ENCODE measurements around the gene SLC16A11. TPM values are rescaled to one million over a fixed set of nuclear protein-coding genes. Genes with fewer than 3 reads are reported as not detected.

SLC16A11 gene
- total RNA-seq, 2 experiments from 2014 or later, result 1.2 to 1.7 TPM

DNA sequence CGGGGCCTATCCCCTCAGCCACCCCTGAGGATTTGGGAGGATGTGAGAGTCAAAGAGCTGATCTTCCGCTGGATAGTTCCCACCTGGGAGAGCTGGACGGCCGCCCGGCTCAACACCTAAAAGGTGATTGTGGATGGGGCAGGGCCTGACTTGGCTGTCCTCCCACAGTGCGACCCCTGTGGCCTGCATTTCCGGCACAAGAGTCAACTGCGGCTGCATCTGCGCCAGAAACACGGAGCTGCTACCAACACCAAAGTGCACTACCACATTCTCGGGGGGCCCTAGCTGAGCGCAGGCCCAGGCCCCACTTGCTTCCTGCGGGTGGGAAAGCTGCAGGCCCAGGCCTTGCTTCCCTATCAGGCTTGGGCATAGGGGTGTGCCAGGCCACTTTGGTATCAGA, 16.6 kb downstream of the SLC16A11 start:
- H3K9me3 Mint-ChIP-seq, result no peaks in the 10 kb centered on the region
- DNase-seq (no peak), ATAC-seq (ENCODE audit: low read depth) (no peak)
- no peak overlapping the region for H3K27ac Mint-ChIP-seq
- POLR2A ChIA-PET, result interaction anchor here (1.0 to 1.5 kb wide), 2 partner anchors 8 to 11 kb away, joined by 4 to 8 read pairs; partner anchors contain the start of gene SLC16A13
- H3K4me3 Mint-ChIP-seq, result no peak overlapping the region
- no peaks in the 10 kb centered on the region for H3K27me3 Mint-ChIP-seq
- H3K4me1 Mint-ChIP-seq, result peaks cover 39% of the 10 kb centered on the region
- H3K36me3 Mint-ChIP-seq, result peaks cover 4% of the 10 kb centered on the region

DNA sequence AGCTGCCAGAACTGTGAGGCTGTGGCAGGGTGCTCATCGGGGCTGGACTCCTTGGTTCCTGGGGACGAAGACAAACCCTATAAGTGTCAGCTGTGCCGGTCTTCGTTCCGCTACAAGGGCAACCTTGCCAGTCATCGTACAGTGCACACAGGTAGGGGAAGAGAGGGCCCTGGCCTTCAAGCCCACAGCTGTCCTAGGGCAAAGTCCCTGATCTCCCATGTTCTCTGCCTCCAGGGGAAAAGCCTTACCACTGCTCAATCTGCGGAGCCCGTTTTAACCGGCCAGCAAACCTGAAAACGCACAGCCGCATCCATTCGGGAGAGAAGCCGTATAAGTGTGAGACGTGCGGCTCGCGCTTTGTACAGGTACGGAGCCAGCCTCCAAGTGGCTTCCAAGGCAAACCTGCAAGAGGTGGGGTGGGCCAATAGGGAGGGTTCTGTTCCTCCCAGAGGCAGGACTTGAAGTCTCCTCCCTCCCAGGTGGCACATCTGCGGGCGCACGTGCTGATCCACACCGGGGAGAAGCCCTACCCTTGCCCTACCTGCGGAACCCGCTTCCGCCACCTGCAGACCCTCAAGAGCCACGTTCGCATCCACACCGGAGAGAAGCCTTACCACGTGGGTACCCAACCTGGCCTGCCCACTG, 17.3 kb downstream of the SLC16A11 start:
- H3K9me3 Mint-ChIP-seq, result no peaks in the 10 kb centered on the region
- DNase-seq, result no peak
- POLR2A ChIA-PET, result interaction anchor here (1.0 to 1.5 kb wide), 3 partner anchors 9 to 12 kb away, joined by 3 to 8 read pairs (median 4); partner anchors contain the start of gene SLC16A13
- no peaks in the 10 kb centered on the region for H3K27me3 Mint-ChIP-seq
- H3K4me3 Mint-ChIP-seq, result no peak overlapping the region
- no peak for ATAC-seq (ENCODE audit: low read depth)
- no peak overlapping the region for H3K27ac Mint-ChIP-seq
- peaks cover 36% of the 10 kb centered on the region for H3K4me1 Mint-ChIP-seq
- H3K36me3 Mint-ChIP-seq, result peaks cover 3% of the 10 kb centered on the region

DNA sequence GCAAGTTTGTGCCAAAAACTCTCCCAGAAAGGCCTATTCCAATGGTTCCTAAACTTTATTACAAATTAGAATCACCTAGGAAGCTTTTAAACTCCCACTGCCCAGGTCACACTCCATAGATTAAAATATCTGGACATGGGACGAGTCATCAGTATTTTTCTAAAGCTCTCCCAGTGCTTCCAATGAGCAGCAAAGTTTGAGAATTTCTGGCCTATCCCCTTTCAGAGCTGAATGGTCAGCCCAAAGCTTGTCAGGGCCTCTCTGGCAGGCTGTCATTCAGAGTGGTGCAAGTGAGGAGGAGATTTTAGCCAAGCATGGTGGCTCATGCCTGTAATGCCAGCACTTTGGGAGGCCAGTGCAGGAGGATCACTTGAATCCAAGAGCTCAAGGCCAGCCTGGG, 18.6 kb downstream of the SLC16A11 start:
- no peak overlapping the region for H3K4me3 Mint-ChIP-seq
- peaks cover 3% of the 10 kb centered on the region for H3K36me3 Mint-ChIP-seq
- ATAC-seq (ENCODE audit: low read depth) (no peak), DNase-seq (no peak)
- H3K9me3 Mint-ChIP-seq, result no peaks in the 10 kb centered on the region
- no peaks in the 10 kb centered on the region for H3K27me3 Mint-ChIP-seq
- H3K27ac Mint-ChIP-seq, result no peak overlapping the region
- peaks cover 37% of the 10 kb centered on the region for H3K4me1 Mint-ChIP-seq
- POLR2A ChIA-PET, result interaction anchor here (0.7 to 5.3 kb wide), 2 partner anchors 10 to 20 kb away, joined by 11 to 57 read pairs; partner anchors contain the start of gene SLC16A13

DNA sequence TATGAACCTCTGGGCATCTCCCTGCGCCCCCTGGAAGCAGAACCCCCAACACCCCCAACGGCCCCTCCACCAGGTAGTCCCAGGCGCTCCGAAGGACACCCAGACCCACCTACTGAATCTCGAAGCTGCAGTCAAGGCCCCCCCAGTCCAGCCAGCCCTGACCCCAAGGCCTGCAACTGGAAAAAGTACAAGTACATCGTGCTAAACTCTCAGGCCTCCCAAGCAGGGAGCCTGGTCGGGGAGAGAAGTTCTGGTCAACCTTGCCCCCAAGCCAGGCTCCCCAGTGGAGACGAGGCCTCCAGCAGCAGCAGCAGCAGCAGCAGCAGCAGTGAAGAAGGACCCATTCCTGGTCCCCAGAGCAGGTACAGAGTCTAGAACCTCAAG, 19.5 kb downstream of the SLC16A11 start:
- H3K27ac Mint-ChIP-seq, result no peak overlapping the region
- ATAC-seq (ENCODE audit: low read depth), result no peak
- no peak for DNase-seq
- no peaks in the 10 kb centered on the region for H3K9me3 Mint-ChIP-seq
- H3K4me3 Mint-ChIP-seq, result no peak overlapping the region
- H3K36me3 Mint-ChIP-seq, result no peaks in the 10 kb centered on the region
- POLR2A ChIA-PET, result interaction anchor here (0.6 to 5.3 kb wide), 3 partner anchors 11 to 210 kb away, joined by 4 to 57 read pairs (median 21); partner anchors contain the start of genes DVL2, RNASEK and SLC16A13
- no peaks in the 10 kb centered on the region for H3K27me3 Mint-ChIP-seq
- H3K4me1 Mint-ChIP-seq, result peaks cover 30% of the 10 kb centered on the region

DNA sequence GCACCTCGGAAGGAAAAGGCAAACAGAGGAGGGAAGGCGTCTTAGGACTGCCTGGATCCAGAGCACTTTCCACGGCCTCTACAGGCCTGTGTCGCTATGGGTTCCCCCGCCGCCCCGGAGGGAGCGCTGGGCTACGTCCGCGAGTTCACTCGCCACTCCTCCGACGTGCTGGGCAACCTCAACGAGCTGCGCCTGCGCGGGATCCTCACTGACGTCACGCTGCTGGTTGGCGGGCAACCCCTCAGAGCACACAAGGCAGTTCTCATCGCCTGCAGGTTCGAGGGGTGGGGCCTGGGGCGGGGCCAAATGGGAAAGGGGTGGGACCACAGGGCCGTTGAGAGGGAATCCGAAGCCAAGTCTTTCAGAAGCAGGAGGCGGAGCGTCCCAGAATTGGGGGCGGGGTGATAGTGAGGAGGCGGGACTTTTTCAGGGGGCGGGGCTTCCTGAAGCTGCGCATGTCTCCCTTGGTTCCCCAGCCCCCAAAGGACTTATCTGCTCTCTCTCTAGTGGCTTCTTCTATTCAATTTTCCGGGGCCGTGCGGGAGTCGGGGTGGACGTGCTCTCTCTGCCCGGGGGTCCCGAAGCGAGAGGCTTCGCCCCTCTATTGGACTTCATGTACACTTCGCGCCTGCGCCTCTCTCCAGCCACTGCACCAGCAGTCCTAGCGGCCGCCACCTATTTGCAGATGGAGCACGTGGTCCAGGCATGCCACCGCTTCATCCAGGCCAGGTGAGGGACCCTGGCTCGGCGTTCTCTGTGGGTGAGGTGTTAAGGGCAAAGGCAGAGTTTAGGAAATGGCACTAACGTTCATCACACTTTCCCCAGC, 20.1 kb downstream of the SLC16A11 start:
- no peaks in the 10 kb centered on the region for H3K9me3 Mint-ChIP-seq
- peaks cover 28% of the 10 kb centered on the region for H3K4me1 Mint-ChIP-seq
- DNase-seq, result peak; percentile 93
- H3K27ac Mint-ChIP-seq, result peak overlapping the region; percentile 82
- no peaks in the 10 kb centered on the region for H3K27me3 Mint-ChIP-seq
- no peaks in the 10 kb centered on the region for H3K36me3 Mint-ChIP-seq
- peak overlapping the region; percentile 61 for H3K4me3 Mint-ChIP-seq
- ATAC-seq (ENCODE audit: low read depth), result peak; percentile 74
- POLR2A ChIA-PET, result interaction anchor here (0.6 to 5.3 kb wide), 4 partner anchors 9 to 211 kb away, joined by 4 to 57 read pairs (median 14); partner anchors contain the start of genes DVL2, RNASEK and SLC16A13

DNA sequence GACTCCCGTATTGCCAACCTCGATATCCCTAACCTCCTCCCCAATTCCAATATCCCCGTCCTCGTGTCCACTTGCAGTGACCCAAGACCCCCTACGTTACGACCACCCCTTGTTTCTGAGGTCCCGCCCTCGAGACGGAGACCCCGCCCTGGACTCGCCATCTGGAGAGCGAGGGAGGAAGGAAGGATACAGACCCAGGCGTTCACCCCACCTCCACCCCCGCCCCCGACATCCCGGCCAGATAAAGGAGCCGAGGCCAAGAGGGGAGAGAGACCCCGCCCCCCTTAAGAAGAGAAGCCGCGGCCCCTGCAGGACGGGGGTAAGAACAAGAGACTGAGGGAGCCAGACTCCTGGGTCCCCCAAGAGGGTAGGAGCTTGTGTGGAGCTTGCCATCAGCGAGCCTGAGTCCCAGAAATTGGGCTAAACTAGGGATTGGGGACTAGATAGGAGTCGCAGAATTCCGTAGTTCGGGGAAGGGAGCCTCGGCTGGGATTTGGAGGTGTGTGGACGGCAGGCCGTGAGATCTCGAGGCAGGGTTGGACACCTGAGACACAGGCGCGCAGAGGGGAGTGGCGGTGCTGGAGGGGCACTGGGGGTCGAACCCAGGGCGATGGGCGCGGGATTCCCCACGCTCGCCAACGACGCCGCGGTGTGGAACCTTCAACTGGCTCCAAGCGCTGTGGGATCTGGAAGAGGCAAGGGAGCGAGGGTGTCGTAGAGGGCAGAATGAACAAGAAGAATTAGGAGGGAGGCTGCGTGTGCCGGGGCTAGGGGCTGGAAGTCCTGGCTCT, 20.9 kb downstream of the SLC16A11 start, which contains the start of gene BCL6B:
Gene BCL6B (plus strand): TSS at position 270 of the 791 bp plus-strand sequence. CDS start 622 bp downstream, outside the sequence.
- Mint-ChIP-seq H3K36me3 (no peaks in the 10 kb centered on the region), H3K4me1 (peaks cover 34% of the 10 kb centered on the region), H3K9me3 (no peaks in the 10 kb centered on the region), H3K4me3 (peak within 1 kb of the TSS; percentile 61), H3K27ac (peak within 1 kb of the TSS; percentile 82), H3K27me3 (no peaks in the 10 kb centered on the region)
- ATAC-seq (ENCODE audit: low read depth) (no peak), DNase-seq (no peak)
- POLR2A ChIA-PET, result interaction anchor here (1.6 to 5.3 kb wide), 4 partner anchors 8 to 19 kb away, joined by 7 to 57 read pairs (median 14); partner anchors contain the start of genes RNASEK and SLC16A13

DNA sequence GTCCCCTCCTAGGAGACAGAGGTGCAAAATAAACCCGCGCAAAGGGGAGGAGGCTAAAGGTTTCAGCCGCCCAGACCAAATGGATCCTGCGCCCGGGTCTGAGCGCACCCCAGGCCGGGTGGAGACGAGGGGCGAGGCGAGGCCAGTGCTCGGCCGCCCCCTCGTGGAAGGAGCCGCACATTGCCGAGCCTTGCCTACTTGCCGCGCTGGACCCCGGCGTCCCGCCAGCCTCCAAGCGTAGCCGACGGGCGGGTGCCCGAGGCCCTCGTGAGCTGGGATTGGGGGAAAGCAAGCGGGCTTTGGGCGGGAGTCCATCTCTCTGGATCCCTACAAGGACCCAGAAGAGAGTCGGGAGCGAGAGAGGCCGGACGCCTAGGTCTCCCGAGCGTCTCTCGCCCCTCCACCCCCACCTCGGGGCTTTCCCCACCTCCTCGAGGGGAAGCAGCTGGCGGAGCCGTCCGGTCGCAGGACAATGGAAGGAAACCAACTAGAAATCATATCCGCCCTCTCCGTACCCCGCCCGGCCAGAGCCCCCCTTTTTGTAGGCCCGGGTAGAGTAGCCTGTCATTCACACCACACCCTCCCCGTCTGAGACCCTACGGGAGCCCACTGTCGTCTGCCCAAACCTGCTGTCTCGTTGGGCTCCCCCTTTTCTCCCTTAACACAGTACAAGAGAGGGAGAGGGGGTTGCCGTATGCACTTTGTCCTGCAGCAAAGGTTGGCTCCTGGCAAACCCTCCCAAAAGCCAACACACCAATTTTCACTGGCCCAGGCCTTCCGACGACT, 21.7 kb downstream of the SLC16A11 start:
- H3K27me3 Mint-ChIP-seq, result no peaks in the 10 kb centered on the region
- H3K27ac Mint-ChIP-seq, result peak overlapping the region; percentile 70
- H3K4me1 Mint-ChIP-seq, result peaks cover 42% of the 10 kb centered on the region
- DNase-seq (peak; percentile 92), ATAC-seq (ENCODE audit: low read depth) (peak; percentile 73)
- no peaks in the 10 kb centered on the region for H3K9me3 Mint-ChIP-seq
- POLR2A ChIA-PET, result interaction anchor here (1.1 to 5.3 kb wide), 7 partner anchors 7 to 43 kb away, joined by 3 to 57 read pairs (median 7); partner anchors contain the start of genes RNASEK and SLC16A13
- H3K36me3 Mint-ChIP-seq, result peaks cover 4% of the 10 kb centered on the region
- peak overlapping the region; percentile 61 for H3K4me3 Mint-ChIP-seq

DNA sequence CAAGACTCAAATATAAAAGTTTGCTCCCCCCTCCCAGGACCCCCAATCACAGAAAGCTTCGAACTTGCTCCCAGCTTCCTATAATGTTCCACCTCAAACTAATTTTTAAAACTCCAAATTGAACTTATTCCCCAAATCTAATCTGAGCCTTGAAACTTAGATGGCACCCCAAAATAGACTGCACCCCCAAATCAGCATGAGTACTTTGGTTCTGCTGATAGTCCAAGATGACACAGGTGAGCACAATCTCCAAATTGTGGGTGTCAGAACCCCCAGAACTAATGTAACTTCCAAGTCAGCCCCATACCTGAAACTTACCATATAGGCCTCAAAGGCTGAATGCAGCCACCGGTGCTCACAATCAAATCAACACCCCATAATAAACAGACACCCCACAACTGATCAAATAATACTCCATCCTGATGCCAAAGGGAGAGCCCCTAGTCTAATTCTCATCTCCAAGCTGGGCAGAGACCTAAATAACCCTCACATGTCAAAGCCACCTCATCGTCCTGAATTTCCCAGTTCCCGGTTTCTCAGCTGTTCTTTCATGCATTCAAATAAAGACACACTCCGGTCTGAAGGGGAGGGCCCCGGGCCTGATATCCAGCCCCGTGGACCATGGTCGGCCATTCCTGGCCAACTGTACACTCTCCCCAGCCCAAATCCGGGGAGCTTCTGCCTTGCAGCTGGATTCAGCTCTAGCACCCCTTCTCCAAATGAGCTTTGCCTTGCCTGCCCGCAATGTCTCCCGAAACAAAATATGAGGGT, 22.8 kb downstream of the SLC16A11 start:
- no peak for ATAC-seq (ENCODE audit: low read depth)

GRCh38 chr17:7019839-7020519, 23.9 kb downstream of the SLC16A11 start:
- POLR2A ChIA-PET, result interaction anchor here (0.8 to 0.9 kb wide), 2 partner anchors 13 to 16 kb away, joined by 3 to 4 read pairs; partner anchors contain the start of gene SLC16A13
- Mint-ChIP-seq H3K4me1 (peaks cover 59% of the 10 kb centered on the region), H3K4me3 (no peak overlapping the region), H3K27me3 (no peaks in the 10 kb centered on the region), H3K36me3 (peaks cover 4% of the 10 kb centered on the region), H3K27ac (no peak overlapping the region), H3K9me3 (no peaks in the 10 kb centered on the region)
- ATAC-seq (ENCODE audit: low read depth) (no peak), DNase-seq (no peak)

More for the DNA sequence above, 22.8 kb downstream of the SLC16A11 start:
- Mint-ChIP-seq H3K4me1 (peaks cover 51% of the 10 kb centered on the region), H3K27ac (peak overlapping the region; percentile 70), H3K36me3 (peaks cover 4% of the 10 kb centered on the region), H3K9me3 (no peaks in the 10 kb centered on the region), H3K4me3 (no peak overlapping the region), H3K27me3 (no peaks in the 10 kb centered on the region)
- DNase-seq, result no peak
- POLR2A ChIA-PET, result interaction anchor here (0.6 to 5.3 kb wide), 7 partner anchors 9 to 42 kb away, joined by 3 to 57 read pairs (median 4); partner anchors contain the start of genes RNASEK and SLC16A13

GRCh38 chr17:7019367-7019766, 24.5 kb downstream of the SLC16A11 start:
- Mint-ChIP-seq H3K36me3 (peaks cover 6% of the 10 kb centered on the region), H3K9me3 (no peaks in the 10 kb centered on the region), H3K27ac (no peak overlapping the region), H3K27me3 (no peaks in the 10 kb centered on the region), H3K4me1 (peaks cover 60% of the 10 kb centered on the region), H3K4me3 (no peak overlapping the region)
- no peak for ATAC-seq (ENCODE audit: low read depth)
- POLR2A ChIA-PET, result no interaction called here
- DNase-seq, result no peak

All from activated naive CD8-positive, alpha-beta T cell treated with anti-CD3 and anti-CD28 coated beads, Interleukin-2, amount 10 ng/mL, durations not matched to agents 7 days and 5 days (primary cell).